Activated naive CD4-positive, alpha-beta T cell treated with anti-CD3 and anti-CD28 coated beads for 36 hours (primary cell): ENCODE results near the gene AK9. TPM values are rescaled to one million over a fixed set of nuclear protein-coding genes. Genes with fewer than 3 reads are reported as not detected.

Experiments used
- CTCF ChIA-PET: fragments of 350-600 bp; sonication (Branson Sonifier 250); formaldehyde crosslinking; loops from one replicate; lab custom pipeline; 2021; ENCODE audit warnings: antibody characterized with exemption; lab: Charles Lee
- DNase-seq: peaks from one replicate; pipeline ENCODE4 v3.0.0-alpha.2; 2020
- H3K27ac Mint-ChIP-seq: one replicate; pipeline ENCODE4 v1.8.0; 2021; ENCODE audit warnings: mild to moderate bottlenecking, mixed read lengths
- H3K27me3 Mint-ChIP-seq: one replicate; pipeline ENCODE4 v1.8.0; 2021; ENCODE audit warnings: low read depth, mixed read lengths
- H3K36me3 Mint-ChIP-seq: one replicate; pipeline ENCODE4 v1.8.0; 2021; ENCODE audit warnings: low read depth, mixed read lengths
- H3K4me1 Mint-ChIP-seq: one replicate; pipeline ENCODE4 v1.8.0; 2021; ENCODE audit warnings: low read depth, mixed read lengths
- H3K4me3 Mint-ChIP-seq: one replicate; pipeline ENCODE4 v1.8.0; 2021; ENCODE audit warnings: mild to moderate bottlenecking, moderate library complexity, mixed read lengths
- H3K9me3 Mint-ChIP-seq: one replicate; pipeline ENCODE4 v1.8.0; 2021; ENCODE audit warnings: mixed read lengths
- intact Hi-C: fragments of 100-400 bp; cut with micrococcal nuclease; formaldehyde crosslinking; loops from one replicate; pipeline ENCODE4 v1.15.1; 2023
- total RNA-seq, 2 experiments: library from RNA; stranded (reverse); gene quantifications; one replicate each; pipeline ENCODE4 v1.2.3, GENCODE V29; 2021

The AK9 gene
- total RNA-seq, 2 experiments from 2014 or later, result 1.7 TPM

DNA sequence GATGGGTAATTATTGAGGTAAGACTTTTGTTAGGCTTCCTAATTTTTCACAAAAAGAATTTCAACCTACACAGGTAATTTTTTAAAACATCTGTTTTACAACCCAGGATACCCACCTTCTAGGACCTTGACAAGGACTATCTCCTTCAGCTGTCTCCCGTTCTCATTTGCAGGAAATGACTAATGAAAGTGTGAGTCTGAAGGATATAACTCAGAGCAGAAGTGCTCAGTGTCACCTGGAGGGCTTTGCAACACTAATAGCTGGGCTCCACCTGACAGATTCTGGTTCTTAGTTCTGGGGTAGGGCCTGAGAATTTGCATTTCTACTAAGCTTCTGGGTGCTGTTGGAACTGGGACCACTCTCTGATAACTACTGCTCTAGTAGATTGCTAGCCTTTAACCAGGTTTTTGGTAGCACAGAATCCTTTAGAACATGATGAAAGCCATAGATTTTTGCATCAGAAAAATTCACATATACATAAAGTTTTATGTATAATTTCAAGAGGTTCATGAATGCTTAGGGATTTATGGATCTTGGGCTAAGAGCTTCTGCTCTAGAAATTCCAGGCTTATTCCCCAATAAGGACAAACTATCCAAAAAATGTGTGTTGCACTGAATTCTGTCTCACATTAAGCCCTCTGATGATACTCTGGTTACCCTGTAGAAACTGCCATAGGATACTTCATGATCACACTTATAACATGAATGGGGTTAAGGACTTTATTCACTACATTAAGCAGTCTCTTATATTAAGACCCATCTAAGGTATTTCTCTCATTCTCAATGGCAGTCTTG is 30.3 kb downstream of the AK9 start:
- H3K9me3 Mint-ChIP-seq, result no peaks in the 10 kb centered on the region
- intact Hi-C loops, result loop anchor here (1.0 kb wide), 1 partner anchor 31 kb away; the partner anchor contains the start of genes AK9 and FIG4
- H3K27me3 Mint-ChIP-seq, result no peaks in the 10 kb centered on the region
- H3K4me3 Mint-ChIP-seq, result no peak overlapping the region
- peak; percentile 56 for DNase-seq
- H3K4me1 Mint-ChIP-seq, result peaks cover 14% of the 10 kb centered on the region
- CTCF ChIA-PET, result no interaction called here
- H3K27ac Mint-ChIP-seq, result no peak overlapping the region
- H3K36me3 Mint-ChIP-seq, result peaks cover 4% of the 10 kb centered on the region

DNA sequence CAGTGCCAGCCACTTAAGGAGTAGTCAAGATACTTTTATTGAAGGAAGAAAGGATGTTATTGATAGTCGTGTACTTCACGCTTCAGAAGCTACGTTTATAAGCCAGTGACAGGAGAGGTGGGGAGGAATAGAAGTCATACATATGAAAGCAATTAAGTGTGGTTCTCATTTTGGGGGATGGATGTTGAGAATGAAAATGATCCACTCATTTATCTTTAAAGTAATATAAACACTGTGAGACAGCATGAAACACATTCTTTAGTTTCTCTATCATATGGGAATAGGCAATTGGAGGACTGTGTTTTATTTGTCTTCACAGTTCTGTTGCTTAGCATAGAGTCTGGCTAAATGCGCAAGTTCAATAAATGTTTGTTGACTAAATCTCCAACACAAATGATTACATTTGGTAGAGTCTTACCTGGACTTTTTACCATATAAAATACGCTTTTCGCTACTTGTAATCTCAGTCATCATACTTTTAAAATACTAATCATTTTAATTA is 35.2 kb downstream of the AK9 start:
- H3K27me3 Mint-ChIP-seq, result no peaks in the 10 kb centered on the region
- H3K9me3 Mint-ChIP-seq, result no peaks in the 10 kb centered on the region
- CTCF ChIA-PET, result interaction anchor here (1.4 kb wide), 1 partner anchor 20 kb away, joined by 4 read pairs; no protein-coding TSS in a partner anchor
- H3K4me1 Mint-ChIP-seq, result peaks cover 8% of the 10 kb centered on the region
- intact Hi-C loops, result no loop called here
- DNase-seq, result no peak
- peaks cover 6% of the 10 kb centered on the region for H3K36me3 Mint-ChIP-seq
- no peak overlapping the region for H3K27ac Mint-ChIP-seq
- H3K4me3 Mint-ChIP-seq, result no peak overlapping the region

DNA sequence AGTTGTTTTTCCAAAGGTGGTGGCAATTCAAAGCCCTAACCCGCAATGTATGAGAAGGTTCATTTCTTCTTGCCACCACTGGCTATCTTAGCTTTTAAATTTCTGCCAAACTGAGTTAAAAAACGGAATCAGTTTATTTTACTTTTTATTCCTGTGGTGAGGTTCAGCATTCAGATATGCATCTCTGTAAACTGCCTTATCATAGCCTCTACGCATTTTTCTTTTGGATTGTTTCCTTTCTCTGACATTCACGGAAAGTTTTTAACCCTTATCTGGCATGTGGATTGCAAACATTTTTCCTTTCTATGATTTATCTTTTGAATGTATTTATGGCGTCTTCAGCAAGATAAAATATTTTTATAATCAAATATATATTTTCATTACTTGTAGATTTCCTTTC is 37.7 kb downstream of the AK9 start:
- H3K9me3 Mint-ChIP-seq, result no peaks in the 10 kb centered on the region
- DNase-seq, result no peak
- no peaks in the 10 kb centered on the region for H3K27me3 Mint-ChIP-seq
- intact Hi-C loops, result no loop called here
- H3K4me3 Mint-ChIP-seq, result no peak overlapping the region
- CTCF ChIA-PET, result no interaction called here
- H3K27ac Mint-ChIP-seq, result no peak overlapping the region
- H3K36me3 Mint-ChIP-seq, result peaks cover 7% of the 10 kb centered on the region
- no peaks in the 10 kb centered on the region for H3K4me1 Mint-ChIP-seq

DNA sequence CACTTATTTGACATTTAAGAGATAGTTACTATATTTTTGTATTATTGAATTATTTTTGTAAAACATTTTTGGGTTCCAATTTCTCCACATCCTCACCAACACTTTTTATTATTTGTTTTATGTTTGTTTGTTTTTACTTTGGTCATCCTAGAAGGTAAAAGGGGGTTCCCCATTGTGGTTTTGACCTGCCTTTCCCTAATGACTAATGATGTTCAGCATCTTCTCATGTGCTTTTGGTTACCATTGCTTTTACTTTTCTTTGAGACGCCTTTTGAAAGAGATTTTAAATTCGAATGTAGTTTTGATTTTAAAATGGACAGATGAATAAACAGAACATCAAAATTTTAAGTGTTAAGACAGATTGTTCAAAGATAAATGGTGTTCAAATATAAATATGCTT is 46.9 kb downstream of the AK9 start:
- CTCF ChIA-PET, result interaction anchor here (0.6 kb wide), 1 partner anchor 42 kb away, joined by 3 read pairs; no protein-coding TSS in a partner anchor
- no peak overlapping the region for H3K27ac Mint-ChIP-seq
- H3K36me3 Mint-ChIP-seq, result peaks cover 22% of the 10 kb centered on the region
- H3K4me3 Mint-ChIP-seq, result no peak overlapping the region
- intact Hi-C loops, result no loop called here
- no peaks in the 10 kb centered on the region for H3K27me3 Mint-ChIP-seq
- peaks cover 5% of the 10 kb centered on the region for H3K9me3 Mint-ChIP-seq
- no peak for DNase-seq
- peaks cover 2% of the 10 kb centered on the region for H3K4me1 Mint-ChIP-seq

DNA sequence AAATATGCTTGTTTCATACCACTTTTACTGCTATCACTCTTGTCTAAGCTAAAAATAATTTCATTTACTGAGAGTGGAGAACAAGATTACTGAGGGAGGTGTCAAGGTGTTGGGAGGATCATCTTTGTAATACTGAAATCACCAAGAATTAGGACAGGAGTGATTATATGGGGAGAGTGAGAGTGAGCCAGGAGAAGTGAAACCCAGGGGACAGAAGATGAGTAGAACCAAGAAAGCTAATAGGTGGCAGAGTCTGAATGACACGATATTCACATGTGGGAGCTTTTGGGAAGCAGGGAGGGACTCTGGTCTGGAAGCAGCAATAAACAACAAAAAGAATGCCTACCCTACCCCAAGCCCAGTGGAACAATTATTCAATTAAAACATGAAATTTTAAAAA is 58.6 kb downstream of the AK9 start:
- Mint-ChIP-seq H3K36me3 (peaks cover 16% of the 10 kb centered on the region), H3K27me3 (no peaks in the 10 kb centered on the region), H3K4me3 (no peak overlapping the region), H3K27ac (no peak overlapping the region), H3K9me3 (no peaks in the 10 kb centered on the region), H3K4me1 (peaks cover 18% of the 10 kb centered on the region)
- DNase-seq, result no peak
- intact Hi-C loops, result no loop called here
- CTCF ChIA-PET, result no interaction called here

DNA sequence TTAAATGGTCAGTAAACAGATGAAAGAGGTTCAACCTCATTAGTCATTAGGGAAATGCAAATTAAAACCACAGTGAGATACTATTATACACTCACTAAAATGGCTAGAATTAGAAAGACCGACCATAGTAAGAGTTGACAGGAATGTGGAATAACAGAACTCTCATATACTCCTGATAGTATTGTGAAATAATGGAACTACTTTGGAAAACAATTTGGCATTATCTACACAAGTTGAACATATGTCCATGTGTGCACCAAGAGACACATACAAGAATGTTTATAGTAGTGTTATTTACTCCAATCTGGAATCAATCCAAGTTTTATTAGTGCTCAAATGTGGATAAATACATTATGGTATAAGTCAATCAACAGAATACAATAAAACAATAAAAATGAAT is 59.6 kb downstream of the AK9 start:
- Mint-ChIP-seq H3K9me3 (no peaks in the 10 kb centered on the region), H3K4me3 (no peak overlapping the region), H3K27ac (no peak overlapping the region), H3K36me3 (peaks cover 16% of the 10 kb centered on the region), H3K27me3 (no peaks in the 10 kb centered on the region), H3K4me1 (peaks cover 18% of the 10 kb centered on the region)
- CTCF ChIA-PET, result no interaction called here
- intact Hi-C loops, result no loop called here
- no peak for DNase-seq

DNA sequence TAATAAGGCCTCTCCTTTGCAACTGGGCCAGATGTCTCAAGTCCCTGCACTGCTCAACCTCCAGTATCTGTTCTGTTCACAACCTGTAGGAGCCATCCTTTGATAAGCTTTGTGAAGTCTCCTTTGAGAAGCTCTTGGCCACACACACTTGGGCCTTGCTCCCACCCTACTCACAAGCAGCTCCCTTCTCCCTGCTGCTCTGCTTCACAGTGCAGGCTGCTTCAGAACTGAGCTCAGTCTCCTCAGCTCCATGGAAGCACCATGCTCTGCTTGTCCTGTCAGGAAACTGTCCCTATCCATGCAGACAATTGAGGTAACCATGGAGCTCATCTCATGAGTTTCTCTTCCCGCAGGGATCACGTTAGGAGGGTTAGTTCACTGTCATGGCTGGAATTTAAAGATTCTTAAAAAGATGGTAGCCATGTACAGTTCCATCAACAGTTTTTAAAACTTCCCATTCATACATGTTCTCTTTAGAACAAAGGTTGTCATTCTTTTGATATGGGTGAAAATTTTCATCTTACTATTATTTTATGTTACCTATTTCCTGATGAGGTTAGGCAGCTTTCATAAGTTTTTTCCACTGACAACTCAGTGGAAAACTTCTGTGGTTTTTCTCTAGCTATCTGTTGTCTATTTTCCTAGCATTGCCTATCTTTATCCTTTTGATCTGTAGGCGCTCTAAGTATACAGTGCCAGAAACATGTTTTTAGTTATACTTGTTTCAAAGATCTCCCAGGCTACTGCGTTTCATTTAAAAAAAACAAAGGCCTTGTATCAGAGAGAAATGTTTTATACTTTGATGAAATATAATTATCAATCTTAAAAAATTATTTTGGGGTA is 62.6 kb downstream of the AK9 start:
- DNase-seq, result no peak
- CTCF ChIA-PET, result interaction anchor here (1.4 kb wide), 1 partner anchor 411 kb away, joined by 3 read pairs; no protein-coding TSS in a partner anchor
- Mint-ChIP-seq H3K4me3 (no peak overlapping the region), H3K27ac (peak overlapping the region; percentile 66), H3K4me1 (peaks cover 18% of the 10 kb centered on the region), H3K36me3 (peaks cover 20% of the 10 kb centered on the region), H3K27me3 (no peaks in the 10 kb centered on the region), H3K9me3 (peaks cover 10% of the 10 kb centered on the region)
- intact Hi-C loops, result loop anchor here (2.0 kb wide), 1 partner anchor 62 kb away; the partner anchor contains the start of genes AK9 and FIG4

DNA sequence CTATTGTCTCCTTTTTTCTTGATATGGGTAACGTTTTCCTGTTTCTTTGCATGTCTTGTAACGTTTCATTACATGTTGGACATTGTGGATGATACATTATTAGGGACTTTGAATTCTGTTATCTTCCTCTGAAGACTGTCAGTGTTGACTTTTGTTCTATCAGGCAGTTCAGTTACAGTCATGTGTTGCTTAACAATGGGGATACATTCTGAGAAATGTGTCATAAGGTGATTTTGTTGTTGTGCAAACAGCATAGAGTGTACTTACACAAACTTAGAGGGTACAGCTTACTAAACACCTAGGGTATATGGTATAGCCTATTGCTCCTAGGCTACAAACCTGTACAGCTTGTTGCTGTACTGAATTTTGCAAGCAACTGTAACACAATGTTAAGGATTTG is 64.7 kb downstream of the AK9 start:
- H3K9me3 Mint-ChIP-seq, result peaks cover 10% of the 10 kb centered on the region
- intact Hi-C loops, result no loop called here
- H3K27me3 Mint-ChIP-seq, result no peaks in the 10 kb centered on the region
- no peak overlapping the region for H3K4me3 Mint-ChIP-seq
- CTCF ChIA-PET, result no interaction called here
- H3K27ac Mint-ChIP-seq, result no peak overlapping the region
- peaks cover 8% of the 10 kb centered on the region for H3K36me3 Mint-ChIP-seq
- H3K4me1 Mint-ChIP-seq, result peaks cover 9% of the 10 kb centered on the region
- no peak for DNase-seq

DNA sequence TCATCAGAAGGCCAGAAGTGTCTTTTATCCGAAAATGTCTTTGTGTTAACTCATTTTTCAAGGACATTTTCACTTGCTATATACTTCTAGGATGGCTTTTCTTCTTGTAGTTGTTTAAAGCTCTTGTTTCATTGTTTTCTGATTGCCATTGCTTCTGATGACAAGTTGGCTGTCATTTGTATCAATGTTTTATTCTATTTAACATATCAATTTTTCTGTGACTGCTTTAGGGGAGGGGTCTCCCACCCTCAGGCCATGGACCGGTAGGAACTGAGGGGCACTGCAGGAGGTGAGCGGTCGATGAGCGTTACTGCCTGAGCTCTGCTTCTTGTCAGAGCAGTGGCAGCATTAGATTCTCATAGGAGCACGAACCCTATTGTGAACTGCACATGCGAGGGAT is 65.8 kb downstream of the AK9 start:
- Mint-ChIP-seq H3K27me3 (no peaks in the 10 kb centered on the region), H3K9me3 (peaks cover 10% of the 10 kb centered on the region), H3K4me1 (peaks cover 9% of the 10 kb centered on the region), H3K4me3 (no peak overlapping the region), H3K36me3 (peaks cover 4% of the 10 kb centered on the region), H3K27ac (no peak overlapping the region)
- CTCF ChIA-PET, result no interaction called here
- intact Hi-C loops, result no loop called here
- DNase-seq, result no peak

DNA sequence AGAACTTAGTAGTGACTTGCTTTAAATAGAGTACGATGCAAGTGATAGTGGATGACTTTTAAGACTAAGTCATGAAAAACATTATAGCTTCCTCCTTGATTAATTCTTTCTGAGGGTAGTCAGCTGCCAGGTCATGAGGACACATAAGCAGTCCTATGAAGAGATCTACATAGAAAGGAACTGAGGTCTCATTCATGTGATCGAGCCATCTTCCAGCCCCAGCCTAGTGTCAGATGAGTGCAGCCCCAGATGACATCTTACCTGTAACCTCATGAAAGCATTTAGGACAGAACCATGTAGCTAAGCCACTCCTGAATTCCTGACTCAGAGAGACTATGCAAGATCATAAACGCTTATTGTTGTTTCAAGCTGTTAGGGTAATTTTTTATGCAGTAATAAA is 67.7 kb downstream of the AK9 start:
- H3K27me3 Mint-ChIP-seq, result no peaks in the 10 kb centered on the region
- peaks cover 10% of the 10 kb centered on the region for H3K9me3 Mint-ChIP-seq
- CTCF ChIA-PET, result no interaction called here
- DNase-seq, result no peak
- no peak overlapping the region for H3K27ac Mint-ChIP-seq
- peaks cover 4% of the 10 kb centered on the region for H3K36me3 Mint-ChIP-seq
- intact Hi-C loops, result no loop called here
- peaks cover 5% of the 10 kb centered on the region for H3K4me1 Mint-ChIP-seq
- H3K4me3 Mint-ChIP-seq, result no peak overlapping the region

DNA sequence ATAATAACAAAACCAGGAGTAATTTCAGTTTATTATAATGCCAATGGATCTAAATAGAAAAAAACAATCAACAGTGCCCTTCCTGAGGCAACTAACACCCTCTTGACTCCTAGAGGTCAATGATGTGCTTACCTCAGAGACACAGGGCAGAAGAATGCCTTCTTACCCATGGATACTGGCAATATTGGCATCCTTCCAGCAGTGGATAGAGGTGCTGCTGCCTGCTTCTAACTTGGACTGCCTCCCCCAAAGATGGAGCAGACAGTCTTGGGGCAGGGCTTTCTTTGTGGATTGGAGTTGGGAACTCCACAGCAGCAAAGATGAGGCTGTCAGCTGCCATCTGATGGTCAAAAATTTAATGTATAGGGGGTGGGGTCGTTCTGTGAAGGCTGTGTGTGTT is 78.7 kb downstream of the AK9 start:
- Mint-ChIP-seq H3K27ac (no peak overlapping the region), H3K4me3 (no peak overlapping the region), H3K27me3 (no peaks in the 10 kb centered on the region), H3K9me3 (peaks cover 2% of the 10 kb centered on the region), H3K4me1 (peaks cover 8% of the 10 kb centered on the region), H3K36me3 (peaks cover 11% of the 10 kb centered on the region)
- intact Hi-C loops, result no loop called here
- CTCF ChIA-PET, result no interaction called here
- DNase-seq, result no peak

DNA sequence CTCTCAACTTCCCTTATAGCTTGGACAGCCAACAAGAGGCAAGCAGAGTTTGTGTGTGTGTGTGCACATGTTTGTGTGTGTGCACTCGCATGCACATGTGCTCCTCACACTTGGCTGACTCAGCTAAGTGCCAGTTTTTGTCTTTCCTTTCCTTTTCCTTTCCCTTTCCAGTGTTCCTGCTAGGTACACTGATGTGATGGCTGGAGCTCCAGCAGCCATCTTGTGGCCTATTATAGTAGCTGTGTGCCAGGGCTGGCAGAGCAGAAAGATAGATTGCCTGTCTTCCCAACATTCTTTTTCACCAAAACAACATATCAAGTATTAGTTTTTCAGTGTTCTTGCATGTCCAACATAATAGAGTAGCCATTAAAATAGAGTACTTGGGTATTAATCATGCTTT is 79.5 kb downstream of the AK9 start:
- CTCF ChIA-PET, result interaction anchor here (0.6 kb wide), 1 partner anchor 149 kb away, joined by 5 read pairs; no protein-coding TSS in a partner anchor

More for the DNA sequence above, 79.5 kb downstream of the AK9 start:
- no peaks in the 10 kb centered on the region for H3K27me3 Mint-ChIP-seq
- intact Hi-C loops, result no loop called here
- peaks cover 2% of the 10 kb centered on the region for H3K9me3 Mint-ChIP-seq
- no peak overlapping the region for H3K27ac Mint-ChIP-seq
- peaks cover 11% of the 10 kb centered on the region for H3K36me3 Mint-ChIP-seq
- H3K4me1 Mint-ChIP-seq, result peaks cover 8% of the 10 kb centered on the region
- no peak overlapping the region for H3K4me3 Mint-ChIP-seq
- DNase-seq, result no peak
